NCI-H1417 (cell line): Measurements from ENCODE around the gene CDC42BPB.

Experiments used
- DNase-seq, 3 experiments: peaks; one replicate each; lab custom pipeline; 2025; lab: John Stamatoyannopoulos, UW

Gene CDC42BPB

GRCh38 chr14:102914474-102915291 lies 142.7 kb downstream of the CDC42BPB start:
- no peak for DNase-seq

GRCh38 chr14:102913341-102914211 lies 143.8 kb downstream of the CDC42BPB start:
- DNase-seq: no peak

- DNase-seq: no peak
Measured at GRCh38 chr14:102911991-102912761, 145.2 kb downstream of the CDC42BPB start.

- DNase-seq: no peak
Measured at GRCh38 chr14:102911541-102911951, 145.8 kb downstream of the CDC42BPB start.

GRCh38 chr14:102910442-102910841 lies 146.9 kb downstream of the CDC42BPB start:
- DNase-seq: no peak

- DNase-seq: no peak
Measured at GRCh38 chr14:102909911-102910310, 147.4 kb downstream of the CDC42BPB start.

- DNase-seq: no peak
Measured at GRCh38 chr14:102909462-102909861, 147.9 kb downstream of the CDC42BPB start.

GRCh38 chr14:102908766-102909455 lies 148.4 kb downstream of the CDC42BPB start:
- DNase-seq: no peak

GRCh38 chr14:102907980-102908730 lies 149.2 kb downstream of the CDC42BPB start:
- DNase-seq: no peak

GRCh38 chr14:102907303-102907844 lies 150.0 kb downstream of the CDC42BPB start:
- DNase-seq: no peak

- DNase-seq: no peak
Measured at GRCh38 chr14:102906616-102907302, 150.6 kb downstream of the CDC42BPB start.

GRCh38 chr14:102905116-102906108 lies 151.9 kb downstream of the CDC42BPB start:
- DNase-seq: no peak

GRCh38 chr14:102903889-102904512 lies 153.3 kb downstream of the CDC42BPB start:
- no peak for DNase-seq

GRCh38 chr14:102903248-102903888 lies 154.0 kb downstream of the CDC42BPB start:
- DNase-seq: no peak

GRCh38 chr14:102902523-102903247 lies 154.7 kb downstream of the CDC42BPB start:
- DNase-seq: peak; percentile 24 to 59 (median 40)

- no peak for DNase-seq
Measured at GRCh38 chr14:102902086-102902485, 155.3 kb downstream of the CDC42BPB start.

GRCh38 chr14:102901633-102902032 lies 155.7 kb downstream of the CDC42BPB start:
- no peak for DNase-seq
